Measurements from ENCODE around the gene NHERF1.

Gene NHERF1

GRCh38 chr17:74815067-74815466 lies 66.6 kb downstream of the NHERF1 start:
- DNase-seq = no peak

GRCh38 chr17:74815550-74816370 lies 67.3 kb downstream of the NHERF1 start:
- DNase-seq = no peak

GRCh38 chr17:74816905-74817620 lies 68.6 kb downstream of the NHERF1 start:
- DNase-seq = no peak

- no peak for DNase-seq
These were observed 70.0 kb downstream of the NHERF1 start for GRCh38 chr17:74818291-74818938.
